ENCODE results near the gene TMEM207. TPM values are rescaled to one million over a fixed set of nuclear protein-coding genes. Genes with fewer than 3 reads are reported as not detected.
"Not testable (repeated sequence)": the region's sequence is repeated elsewhere in the genome, so short reads cannot be mapped to it uniquely, and the experiment has no call there.

Gene TMEM207
- total RNA-seq, 1 experiment from 2014 or later, result not detected

DNA sequence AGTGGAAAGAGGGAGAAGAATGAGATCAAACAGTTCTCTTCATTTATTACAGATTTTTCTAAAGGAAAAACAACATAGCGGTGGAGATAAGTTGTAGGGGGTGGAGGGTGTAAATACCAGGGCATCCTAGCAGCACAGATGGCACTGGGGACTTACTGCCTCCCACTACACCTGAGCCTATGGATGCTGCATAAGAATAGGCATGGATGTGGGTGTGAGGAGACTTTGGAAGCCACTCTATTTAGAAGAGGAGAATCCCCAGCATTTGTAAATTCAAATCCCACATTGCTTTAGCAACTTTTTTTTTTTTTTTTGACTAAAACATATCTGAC is 36.8 kb upstream of the TMEM207 start:
- POLR2A ChIA-PET, result no interaction called here
- no peaks in the 10 kb centered on the region for H3K9me3 Mint-ChIP-seq (ENCODE audit: unreplicated experiment)
- BruUV-seq (replicated peaks), result no TSS peak
- CTCF ChIA-PET, result interaction anchor here (1.5 kb wide), 1 partner anchor 9 kb away, joined by 4 read pairs; no protein-coding TSS in a partner anchor
- H3K4me1 Mint-ChIP-seq (ENCODE audit: insufficient read depth, unreplicated experiment), result peaks cover 5% of the 10 kb centered on the region
- H3K4me3 Mint-ChIP-seq (ENCODE audit: unreplicated experiment), result no peak overlapping the region
- H3K27me3 Mint-ChIP-seq (ENCODE audit: insufficient read depth, unreplicated experiment), result no peaks in the 10 kb centered on the region
- no peaks in the 10 kb centered on the region for H3K36me3 Mint-ChIP-seq (ENCODE audit: insufficient read depth, unreplicated experiment)
- intact Hi-C loops (cut with micrococcal nuclease), result no loop called here
- H3K27ac Mint-ChIP-seq (ENCODE audit: low read depth, unreplicated experiment), result no peak overlapping the region
- DNase-seq (ENCODE audit: unreplicated experiment), result no peak
- TF ChIP-seq, protein P1, sequence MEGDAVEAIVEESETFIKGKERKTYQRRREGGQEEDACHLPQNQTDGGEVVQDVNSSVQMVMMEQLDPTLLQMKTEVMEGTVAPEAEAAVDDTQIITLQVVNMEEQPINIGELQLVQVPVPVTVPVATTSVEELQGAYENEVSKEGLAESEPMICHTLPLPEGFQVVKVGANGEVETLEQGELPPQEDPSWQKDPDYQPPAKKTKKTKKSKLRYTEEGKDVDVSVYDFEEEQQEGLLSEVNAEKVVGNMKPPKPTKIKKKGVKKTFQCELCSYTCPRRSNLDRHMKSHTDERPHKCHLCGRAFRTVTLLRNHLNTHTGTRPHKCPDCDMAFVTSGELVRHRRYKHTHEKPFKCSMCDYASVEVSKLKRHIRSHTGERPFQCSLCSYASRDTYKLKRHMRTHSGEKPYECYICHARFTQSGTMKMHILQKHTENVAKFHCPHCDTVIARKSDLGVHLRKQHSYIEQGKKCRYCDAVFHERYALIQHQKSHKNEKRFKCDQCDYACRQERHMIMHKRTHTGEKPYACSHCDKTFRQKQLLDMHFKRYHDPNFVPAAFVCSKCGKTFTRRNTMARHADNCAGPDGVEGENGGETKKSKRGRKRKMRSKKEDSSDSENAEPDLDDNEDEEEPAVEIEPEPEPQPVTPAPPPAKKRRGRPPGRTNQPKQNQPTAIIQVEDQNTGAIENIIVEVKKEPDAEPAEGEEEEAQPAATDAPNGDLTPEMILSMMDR (IDR thresholded peaks at IDR 0.05; ENCODE audit: unreplicated experiment), result no peak

DNA sequence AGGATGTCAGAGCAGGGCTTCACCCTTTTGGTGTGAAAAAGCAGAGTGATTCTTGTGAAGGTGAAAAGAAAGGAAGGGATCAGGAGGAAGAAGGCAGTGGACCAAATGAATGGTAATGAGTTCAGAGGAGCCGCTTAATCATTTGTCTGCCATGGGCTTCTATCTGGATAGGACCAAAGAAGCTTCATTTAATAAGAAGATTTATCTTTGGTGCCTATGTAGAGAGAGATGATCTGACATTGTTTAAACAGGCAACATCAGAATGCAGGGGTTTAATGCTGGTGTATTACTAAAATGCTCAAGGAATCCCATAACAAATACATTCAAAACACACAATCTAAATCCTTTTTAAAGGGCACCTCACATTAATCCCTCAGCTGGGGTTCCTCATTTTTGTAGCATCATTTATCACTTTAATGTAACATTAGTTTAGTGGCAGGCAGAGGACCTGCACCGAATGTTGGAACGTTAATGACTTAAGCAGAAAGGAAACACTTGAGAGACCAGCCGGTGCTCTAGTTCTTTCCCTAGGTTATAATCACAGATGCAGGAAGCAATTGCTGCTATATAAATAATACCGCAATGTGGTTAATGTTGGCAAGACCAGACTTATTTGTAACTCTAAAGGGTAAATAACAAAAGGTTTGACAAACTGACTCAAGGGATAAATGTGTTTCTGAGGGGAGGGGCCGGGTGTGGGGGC is 36.3 kb upstream of the TMEM207 start:
- ChIA-PET POLR2A (interaction anchor here (0.6 kb wide), 1 partner anchor 48 kb away, joined by 4 read pairs; no protein-coding TSS in a partner anchor), CTCF (interaction anchor here (1.5 kb wide), 1 partner anchor 9 kb away, joined by 4 read pairs; no protein-coding TSS in a partner anchor)
- no peak overlapping the region for H3K27ac Mint-ChIP-seq (ENCODE audit: low read depth, unreplicated experiment)
- DNase-seq (ENCODE audit: unreplicated experiment), result no peak
- H3K27me3 Mint-ChIP-seq (ENCODE audit: insufficient read depth, unreplicated experiment), result no peaks in the 10 kb centered on the region
- H3K4me1 Mint-ChIP-seq (ENCODE audit: insufficient read depth, unreplicated experiment), result no peaks in the 10 kb centered on the region
- intact Hi-C loops (cut with micrococcal nuclease), result no loop called here
- TF ChIP-seq, protein P1 (IDR thresholded peaks at IDR 0.05; ENCODE audit: unreplicated experiment), result no peak
- no TSS peak for BruUV-seq (replicated peaks)
- H3K9me3 Mint-ChIP-seq (ENCODE audit: unreplicated experiment), result no peaks in the 10 kb centered on the region
- no peak overlapping the region for H3K4me3 Mint-ChIP-seq (ENCODE audit: unreplicated experiment)
- H3K36me3 Mint-ChIP-seq (ENCODE audit: insufficient read depth, unreplicated experiment), result no peaks in the 10 kb centered on the region

DNA sequence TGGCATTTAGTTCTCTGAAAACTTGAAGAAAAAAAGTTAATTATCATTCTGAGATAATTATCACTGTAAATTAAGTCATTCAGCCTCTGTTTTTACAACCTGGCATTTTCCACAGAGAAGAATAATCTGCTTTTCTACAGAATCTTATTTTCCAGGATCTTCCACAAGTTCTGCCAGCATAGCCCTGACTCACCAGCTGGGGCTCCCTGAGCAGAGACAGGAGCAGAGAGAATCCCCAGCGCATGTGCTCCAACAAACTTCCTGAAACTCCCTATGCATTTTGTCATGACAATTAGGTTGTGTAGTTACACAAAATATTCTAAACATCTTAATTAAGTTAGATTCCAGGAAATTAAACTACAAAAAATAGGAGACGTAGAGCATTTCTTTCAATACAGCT is 32.1 kb upstream of the TMEM207 start:
- Mint-ChIP-seq H3K27me3 (ENCODE audit: insufficient read depth, unreplicated experiment) (no peaks in the 10 kb centered on the region), H3K27ac (ENCODE audit: low read depth, unreplicated experiment) (no peak overlapping the region), H3K9me3 (ENCODE audit: unreplicated experiment) (no peaks in the 10 kb centered on the region), H3K36me3 (ENCODE audit: insufficient read depth, unreplicated experiment) (no peaks in the 10 kb centered on the region), H3K4me1 (ENCODE audit: insufficient read depth, unreplicated experiment) (no peaks in the 10 kb centered on the region), H3K4me3 (ENCODE audit: unreplicated experiment) (no peak overlapping the region)
- DNase-seq (ENCODE audit: unreplicated experiment), result no peak
- intact Hi-C loops (cut with micrococcal nuclease), result no loop called here
- ChIA-PET CTCF (interaction anchor here (0.5 kb wide), 1 partner anchor 361 kb away, joined by 3 read pairs; the partner anchor contains the start of gene P3H2), POLR2A (no interaction called here)
- TF ChIP-seq, protein P1 (IDR thresholded peaks at IDR 0.05; ENCODE audit: unreplicated experiment), result no peak
- BruUV-seq (replicated peaks), result no TSS peak

DNA sequence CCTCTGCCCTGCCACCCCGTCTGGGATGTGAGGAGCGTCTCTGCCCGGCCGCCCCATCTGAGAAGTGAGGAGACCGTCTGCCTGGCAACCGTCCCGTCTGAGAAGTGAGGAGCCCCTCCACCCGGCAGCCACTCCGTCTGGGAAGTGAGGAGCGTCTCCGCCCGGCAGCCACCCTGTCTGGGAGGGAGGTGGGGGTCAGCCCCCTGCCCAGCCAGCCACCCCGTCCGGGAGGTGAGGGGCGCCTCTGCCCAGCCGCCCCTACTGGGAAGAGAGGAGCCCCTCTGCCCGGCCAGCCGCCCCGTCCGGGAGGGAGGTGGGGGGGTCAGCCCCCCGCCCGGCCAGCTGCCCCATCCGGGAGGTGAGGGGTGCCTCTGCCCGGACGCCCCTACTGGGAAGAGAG is 23.6 kb upstream of the TMEM207 start:
- H3K4me1 Mint-ChIP-seq (ENCODE audit: insufficient read depth, unreplicated experiment); H3K4me3 Mint-ChIP-seq (ENCODE audit: unreplicated experiment); BruUV-seq (replicated peaks); CTCF ChIA-PET; H3K27ac Mint-ChIP-seq (ENCODE audit: low read depth, unreplicated experiment); DNase-seq (ENCODE audit: unreplicated experiment); intact Hi-C loops (cut with micrococcal nuclease); H3K9me3 Mint-ChIP-seq (ENCODE audit: unreplicated experiment); POLR2A ChIA-PET; H3K36me3 Mint-ChIP-seq (ENCODE audit: insufficient read depth, unreplicated experiment); H3K27me3 Mint-ChIP-seq (ENCODE audit: insufficient read depth, unreplicated experiment): not testable (repeated sequence)

Data from MCF 10A (cell line).